Stimulated activated CD4-positive, alpha-beta T cell treated with anti-CD3 and anti-CD28 coated beads, Interleukin-12 subunit alpha, Interleukin-12 subunit beta, amount 100 ng/mL, for 4 hours (primary cell): ENCODE measurements around the gene CFAP97.
A peak's percentile ranks its signal among the peaks of the same experiment; 100 is the strongest.
"Not testable (repeated sequence)": the region's sequence is repeated elsewhere in the genome, so short reads cannot be mapped to it uniquely, and the experiment has no call there.

ENCODE experiments used
- DNase-seq: peaks from one replicate; pipeline ENCODE4 v3.0.0-alpha.2; 2020

CFAP97 gene

GRCh38 chr4:185221912-185222311 lies 18.1 kb upstream of the CFAP97 start:
- no peak for DNase-seq

- no peak for DNase-seq
These were observed 17.7 kb upstream of the CFAP97 start for GRCh38 chr4:185221491-185221890.

DNA sequence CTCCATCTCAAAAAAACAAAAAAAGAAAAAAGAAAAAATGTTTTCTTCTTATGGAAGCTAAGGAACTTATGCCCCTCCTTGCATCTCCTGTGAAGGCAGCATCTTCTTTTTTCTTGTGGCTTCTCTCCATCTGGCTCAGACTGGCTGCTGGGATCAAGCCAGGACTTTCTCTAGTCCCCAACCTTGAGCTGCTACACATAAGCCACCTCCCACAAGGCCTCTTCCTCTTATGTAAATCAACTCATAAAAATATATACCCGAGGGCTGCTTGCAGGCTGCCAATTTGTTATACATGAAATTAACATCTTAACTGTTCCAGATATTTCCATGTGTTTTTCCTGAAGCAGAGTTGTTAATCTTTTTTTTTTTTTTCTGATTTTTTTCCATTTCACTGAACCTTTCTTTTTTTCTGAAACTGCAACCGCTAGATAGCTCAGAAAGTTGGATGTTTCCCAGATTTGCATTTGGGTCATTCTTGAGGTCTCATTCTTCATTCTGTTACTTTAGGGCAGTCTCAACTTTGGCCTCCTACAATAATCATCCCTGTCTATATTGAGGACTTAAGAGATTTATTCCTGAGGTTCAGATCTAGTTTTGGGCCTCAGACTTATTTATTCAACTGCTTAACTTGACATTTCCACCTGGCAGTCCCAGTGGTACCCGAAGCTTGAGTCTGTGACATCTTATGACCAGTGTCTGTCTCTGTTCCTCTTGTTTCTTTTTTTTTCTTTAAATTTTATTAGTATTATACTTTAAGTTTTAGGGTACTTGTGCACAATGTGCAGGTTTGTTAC lies 15.9 kb upstream of the CFAP97 start:
- no peak for DNase-seq

- DNase-seq: no peak
These were observed 14.5 kb upstream of the CFAP97 start for GRCh38 chr4:185218312-185218711.

- no peak for DNase-seq
These were observed 13.7 kb upstream of the CFAP97 start for GRCh38 chr4:185217408-185217975.

GRCh38 chr4:185215261-185215660 lies 11.5 kb upstream of the CFAP97 start:
- no peak for DNase-seq

GRCh38 chr4:185213877-185214276 lies 10.1 kb upstream of the CFAP97 start:
- DNase-seq: no peak

DNA sequence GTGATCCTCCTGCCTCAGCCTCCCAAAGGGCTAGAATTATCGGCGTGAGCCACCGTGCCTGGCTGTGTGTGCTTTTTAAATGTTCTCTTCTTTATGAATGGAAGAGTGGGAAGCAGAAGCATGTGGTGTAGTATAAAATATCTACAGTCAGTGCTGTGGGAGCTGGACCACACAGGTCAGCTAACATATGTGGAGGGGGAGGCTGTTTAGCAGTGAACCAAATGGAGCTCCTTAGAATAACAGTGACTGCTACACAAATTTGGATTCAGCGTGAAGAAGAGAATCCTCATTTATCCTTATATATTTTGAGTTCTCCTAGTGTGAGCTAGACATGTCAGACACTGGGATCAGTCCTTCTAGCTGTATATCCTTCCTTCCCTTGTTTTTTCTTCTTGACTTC lies 8.8 kb upstream of the CFAP97 start:
- no peak for DNase-seq

GRCh38 chr4:185211641-185212040 lies 7.8 kb upstream of the CFAP97 start:
- DNase-seq: no peak

GRCh38 chr4:185211035-185211434 lies 7.2 kb upstream of the CFAP97 start:
- no peak for DNase-seq

GRCh38 chr4:185210102-185210981 lies 6.5 kb upstream of the CFAP97 start:
- DNase-seq: peak; percentile 38

DNA sequence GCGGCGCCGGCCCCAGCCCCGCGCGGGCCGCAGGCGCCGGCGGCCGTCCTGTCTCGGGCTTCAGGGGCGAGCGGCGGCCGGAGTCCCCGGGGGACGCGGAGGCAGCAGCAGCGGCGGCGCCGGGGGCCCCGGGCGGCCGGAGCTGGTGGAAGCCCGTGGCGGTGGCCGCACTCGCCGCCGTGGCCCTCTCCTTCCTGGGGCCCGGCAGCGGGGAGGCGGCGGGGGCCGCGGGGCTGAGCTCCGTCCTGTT lies 6.0 kb upstream of the CFAP97 start:
- not testable (repeated sequence) for DNase-seq

- peak; percentile 88 for DNase-seq
These were observed 5.4 kb upstream of the CFAP97 start, which contains the start of gene SNX25 for GRCh38 chr4:185209031-185209851. Gene SNX25, plus strand, starts transcription at chr4:185209598. Its CDS starts 229 bp downstream, at chr4:185209827.

DNA sequence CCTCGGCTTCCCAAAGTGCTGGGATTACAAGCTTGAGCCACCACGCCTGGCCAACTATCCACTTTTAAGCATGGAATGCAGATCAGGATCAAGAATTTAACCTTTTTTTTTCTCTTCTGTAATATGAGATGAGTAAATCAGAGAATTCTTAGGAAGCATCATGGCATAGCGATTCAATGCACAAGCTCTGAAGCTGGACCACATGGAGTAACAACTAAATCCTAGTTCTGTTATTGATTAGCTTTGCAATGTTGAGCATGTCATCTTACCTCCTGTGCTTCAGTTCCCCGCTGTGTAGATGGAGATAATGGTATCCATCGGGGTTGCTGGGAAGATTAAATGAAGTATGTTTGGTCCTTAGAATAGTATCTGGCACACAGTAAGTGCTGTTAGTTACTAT lies 3.7 kb upstream of the CFAP97 start:
- no peak for DNase-seq

GRCh38 chr4:185205697-185206342 lies 2.0 kb upstream of the CFAP97 start:
- no peak for DNase-seq

DNA sequence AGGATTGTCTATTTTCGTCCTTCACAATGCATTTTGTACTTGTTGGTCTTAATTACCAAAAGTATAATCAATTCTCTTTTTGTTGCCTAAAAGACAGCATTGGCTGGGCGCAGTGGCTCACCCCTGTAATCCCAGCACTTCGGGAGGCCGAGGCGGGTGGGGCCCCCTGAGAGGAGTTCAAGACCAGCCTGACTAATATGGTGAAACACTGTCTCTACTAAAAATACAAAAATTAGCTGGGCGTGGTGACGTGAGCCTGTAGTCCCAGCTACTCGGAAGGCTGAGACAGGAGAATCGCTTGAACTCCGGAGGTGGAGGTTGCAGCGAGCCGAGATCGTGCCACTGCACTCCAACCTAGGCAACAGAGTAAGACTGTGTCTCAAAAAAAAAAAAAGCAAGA lies 1.3 kb upstream of the CFAP97 start:
- not testable (repeated sequence) for DNase-seq

DNA sequence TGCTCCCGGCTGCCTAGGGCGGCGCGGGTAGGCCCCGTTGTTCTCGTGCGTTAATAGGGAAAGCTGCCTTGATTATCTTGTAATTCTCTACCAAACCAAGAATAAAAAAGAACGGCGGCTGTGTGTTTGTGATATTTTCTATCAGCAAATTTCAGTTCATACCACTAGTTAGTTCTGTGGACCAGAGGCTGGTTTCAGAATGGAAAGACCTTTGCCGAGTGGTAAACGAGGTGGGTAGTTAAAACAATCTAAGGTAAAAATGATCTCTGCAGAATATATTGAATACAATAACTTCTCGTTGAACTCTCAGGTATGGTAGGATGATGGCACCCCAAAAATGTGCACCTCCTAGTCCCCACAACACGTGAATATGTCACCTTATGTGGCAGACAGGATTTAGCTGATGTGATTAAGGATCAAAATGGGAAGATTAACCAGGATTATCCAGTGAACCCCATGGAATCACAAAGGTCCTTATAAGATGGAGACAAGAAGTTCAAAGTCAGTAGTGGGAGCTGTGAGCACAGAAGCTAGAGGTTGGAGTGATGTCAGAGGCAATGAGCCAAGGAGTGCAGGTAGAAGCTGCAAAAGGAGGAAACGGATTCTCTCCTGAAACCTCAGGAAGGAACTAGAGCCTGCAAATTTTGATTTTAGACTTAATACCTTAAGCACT lies 574 bp upstream of the CFAP97 start:
- DNase-seq: no peak

- no peak for DNase-seq
These were observed 765 bp downstream of the CFAP97 start for GRCh38 chr4:185202984-185203485.

GRCh38 chr4:185201977-185202962 lies 1.5 kb downstream of the CFAP97 start:
- no peak for DNase-seq

DNA sequence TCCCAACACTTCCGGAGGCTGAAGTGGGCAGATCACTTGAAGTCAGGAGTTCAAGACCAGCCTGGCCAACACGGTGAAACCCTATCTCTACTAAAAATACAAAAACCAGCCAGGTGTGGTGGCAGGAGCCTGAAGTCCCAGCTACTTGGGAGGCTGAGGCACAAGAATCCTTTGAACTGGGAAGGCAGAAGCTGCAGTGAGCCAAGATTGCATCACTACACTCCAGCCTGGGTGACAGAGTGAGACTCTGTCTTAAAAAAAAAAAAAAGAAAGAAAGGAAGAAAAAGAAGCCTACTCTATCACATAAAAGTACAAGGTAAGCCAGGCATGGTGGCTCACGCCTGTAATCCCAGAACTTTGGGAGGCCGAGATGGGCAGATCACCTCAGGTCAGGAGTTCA lies 5.6 kb downstream of the CFAP97 start:
- DNase-seq: not testable (repeated sequence)
